WTC11 (cell line): ENCODE results near the gene ACTN1. TPM values are rescaled to one million over a fixed set of nuclear protein-coding genes. Genes with fewer than 3 reads are reported as not detected.

ENCODE experiments used
- ATAC-seq: fragments of 200-7000 bp; cut with Tn5 transposase; 2 replicates; pipeline ENCODE4 v1.10.0; 2021; ENCODE audit warnings: mild to moderate bottlenecking, moderate library complexity
- CTCF ChIA-PET: fragments of 300-600 bp; sonication (Branson Sonifier 250); formaldehyde crosslinking; loops from one replicate; lab custom pipeline; 2021; ENCODE audit warnings: antibody characterized with exemption; lab: Charles Lee
- POLR2A ChIA-PET: fragments of 350-600 bp; sonication (Branson Sonifier 250); formaldehyde crosslinking; loops from one replicate; lab custom pipeline; 2021; ENCODE audit warnings: antibody characterized with exemption; lab: Charles Lee
- DNase-seq: peaks from one replicate; pipeline ENCODE4 v3.0.0; 2021; ENCODE audit warnings: low spot score
- H3K27ac Mint-ChIP-seq: 2 replicates; pipeline ENCODE4 v1.8.0; 2021; ENCODE audit warnings: mixed read lengths
- H3K27me3 Mint-ChIP-seq: 2 replicates; pipeline ENCODE4 v1.8.0; 2021; ENCODE audit warnings: low read depth, mild to moderate bottlenecking, moderate library complexity, mixed read lengths
- H3K36me3 Mint-ChIP-seq: 2 replicates; pipeline ENCODE4 v1.8.0; 2021; ENCODE audit warnings: mixed read lengths
- H3K4me1 Mint-ChIP-seq: 2 replicates; pipeline ENCODE4 v1.8.0; 2022; ENCODE audit warnings: mixed read lengths
- H3K4me3 Mint-ChIP-seq: 2 replicates; pipeline ENCODE4 v1.8.0; 2021; ENCODE audit warnings: mild to moderate bottlenecking, moderate library complexity, mixed read lengths
- H3K9me3 Mint-ChIP-seq: 2 replicates; pipeline ENCODE4 v1.8.0; 2021; ENCODE audit warnings: mixed read lengths
- ATF2 ChIP-seq: sonication (generic); formaldehyde crosslinking; IDR thresholded peaks from 2 replicates; pipeline ENCODE4 v1.8.1; 2022; ENCODE audit warnings: low read depth, missing genetic modification reagents, borderline replicate concordance
- FOXJ3 ChIP-seq: sonication (generic); formaldehyde crosslinking; IDR thresholded peaks from 2 replicates; pipeline ENCODE4 v1.9.0; 2021; ENCODE audit warnings: missing genetic modification reagents, mild to moderate bottlenecking, borderline replicate concordance
- FOXK1 ChIP-seq: sonication (generic); formaldehyde crosslinking; IDR thresholded peaks from 2 replicates; pipeline ENCODE4 v1.8.0; 2022; ENCODE audit warnings: mild to moderate bottlenecking, moderate library complexity, missing genetic modification reagents
- GABPB1 ChIP-seq: sonication (generic); formaldehyde crosslinking; IDR thresholded peaks from 2 replicates; pipeline ENCODE4 v1.8.1; 2023; ENCODE audit warnings: mild to moderate bottlenecking, missing genetic modification reagents
- HMGA2 ChIP-seq: fragments of 250-450 bp; sonication (Bioruptor Pico); IDR thresholded peaks from 2 replicates; pipeline ENCODE4 v1.4.0; 2021; ENCODE audit warnings: mild to moderate bottlenecking, moderate library complexity
- NFATC4 ChIP-seq: fragments of 250-450 bp; sonication (Bioruptor Pico); IDR thresholded peaks from 2 replicates; pipeline ENCODE4 v1.9.0; 2021; ENCODE audit warnings: mild to moderate bottlenecking
- NFE2L1 ChIP-seq: sonication (generic); formaldehyde crosslinking; IDR thresholded peaks from 2 replicates; pipeline ENCODE4 v1.8.1; 2023; ENCODE audit warnings: missing genetic modification reagents
- OVOL2 ChIP-seq: fragments of 250-450 bp; sonication (Bioruptor Pico); IDR thresholded peaks from 2 replicates; pipeline ENCODE4 v1.9.0; 2021; ENCODE audit warnings: mild to moderate bottlenecking, borderline replicate concordance
- PRDM15 ChIP-seq: sonication (generic); formaldehyde crosslinking; IDR thresholded peaks from 2 replicates; pipeline ENCODE4 v1.8.0; 2022; ENCODE audit warnings: missing genetic modification reagents
- RELA ChIP-seq: sonication (generic); formaldehyde crosslinking; IDR thresholded peaks from 2 replicates; pipeline ENCODE4 v1.8.1; 2022; ENCODE audit warnings: missing genetic modification reagents, mild to moderate bottlenecking, borderline replicate concordance
- SMAD3 ChIP-seq: sonication (generic); formaldehyde crosslinking; IDR thresholded peaks from 2 replicates; pipeline ENCODE4 v1.8.0; 2022; ENCODE audit warnings: missing genetic modification reagents, mild to moderate bottlenecking, borderline replicate concordance
- SP1 ChIP-seq: sonication (generic); formaldehyde crosslinking; conservative IDR thresholded peaks from 2 replicates; pipeline ENCODE4 v1.8.1; 2022; ENCODE audit warnings: missing genetic modification reagents
- TEAD1 ChIP-seq: sonication (generic); formaldehyde crosslinking; IDR thresholded peaks from 2 replicates; pipeline ENCODE4 v1.8.0; 2022; ENCODE audit warnings: mild to moderate bottlenecking, missing genetic modification reagents
- TEAD4 ChIP-seq: sonication (generic); formaldehyde crosslinking; IDR thresholded peaks from 2 replicates; pipeline ENCODE4 v1.8.0; 2022; ENCODE audit warnings: mild to moderate bottlenecking, missing genetic modification reagents
- ZNF396 ChIP-seq: fragments of 250-450 bp; sonication (Bioruptor Pico); IDR thresholded peaks from 2 replicates; pipeline ENCODE4 v1.8.0; 2021; ENCODE audit warnings: mild to moderate bottlenecking, moderate library complexity, borderline replicate concordance
- total RNA-seq: library from RNA; stranded (reverse); gene quantifications from 3 replicates; pipeline ENCODE4 v1.2.3, GENCODE V29; 2021
- TF ChIP-seq, protein P1 (sequence below): fragments of 250-450 bp; sonication (Bioruptor Pico); IDR thresholded peaks from 2 replicates; pipeline ENCODE4 v2.1.2; 2022; ENCODE audit warnings: mild to moderate bottlenecking, moderate library complexity
- TF ChIP-seq, protein P2 (sequence below): sonication (generic); formaldehyde crosslinking; IDR thresholded peaks from 2 replicates; pipeline ENCODE4 v1.8.1; 2023; ENCODE audit warnings: mild to moderate bottlenecking, missing genetic modification reagents, moderate library complexity
- TF ChIP-seq, protein P3 (sequence below): fragments of 250-450 bp; sonication (Bioruptor Pico); IDR thresholded peaks from 2 replicates; pipeline ENCODE4 v1.9.0; 2021; ENCODE audit warnings: mild to moderate bottlenecking
- TF ChIP-seq, protein P4 (sequence below): sonication (generic); formaldehyde crosslinking; IDR thresholded peaks from 2 replicates; pipeline ENCODE4 v1.8.0; 2023; ENCODE audit warnings: mild to moderate bottlenecking, missing genetic modification reagents

The ACTN1 gene
- total RNA-seq, 1 experiment from 2014 or later, result 196 TPM

GRCh38 chr14:68979722-68980451 is 785 bp upstream of the ACTN1 start (continued):
- TF ChIP-seq, protein P1, sequence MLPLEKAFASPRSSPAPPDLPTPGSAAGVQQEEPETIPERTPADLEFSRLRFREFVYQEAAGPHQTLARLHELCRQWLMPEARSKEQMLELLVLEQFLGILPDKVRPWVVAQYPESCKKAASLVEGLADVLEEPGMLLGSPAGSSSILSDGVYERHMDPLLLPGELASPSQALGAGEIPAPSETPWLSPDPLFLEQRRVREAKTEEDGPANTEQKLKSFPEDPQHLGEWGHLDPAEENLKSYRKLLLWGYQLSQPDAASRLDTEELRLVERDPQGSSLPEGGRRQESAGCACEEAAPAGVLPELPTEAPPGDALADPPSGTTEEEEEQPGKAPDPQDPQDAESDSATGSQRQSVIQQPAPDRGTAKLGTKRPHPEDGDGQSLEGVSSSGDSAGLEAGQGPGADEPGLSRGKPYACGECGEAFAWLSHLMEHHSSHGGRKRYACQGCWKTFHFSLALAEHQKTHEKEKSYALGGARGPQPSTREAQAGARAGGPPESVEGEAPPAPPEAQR (CRISPR knock-in tag), result no peak
- TF ChIP-seq, protein P2, sequence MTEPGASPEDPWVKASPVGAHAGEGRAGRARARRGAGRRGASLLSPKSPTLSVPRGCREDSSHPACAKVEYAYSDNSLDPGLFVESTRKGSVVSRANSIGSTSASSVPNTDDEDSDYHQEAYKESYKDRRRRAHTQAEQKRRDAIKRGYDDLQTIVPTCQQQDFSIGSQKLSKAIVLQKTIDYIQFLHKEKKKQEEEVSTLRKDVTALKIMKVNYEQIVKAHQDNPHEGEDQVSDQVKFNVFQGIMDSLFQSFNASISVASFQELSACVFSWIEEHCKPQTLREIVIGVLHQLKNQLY (CRISPR knock-in tag), result no peak

DNA sequence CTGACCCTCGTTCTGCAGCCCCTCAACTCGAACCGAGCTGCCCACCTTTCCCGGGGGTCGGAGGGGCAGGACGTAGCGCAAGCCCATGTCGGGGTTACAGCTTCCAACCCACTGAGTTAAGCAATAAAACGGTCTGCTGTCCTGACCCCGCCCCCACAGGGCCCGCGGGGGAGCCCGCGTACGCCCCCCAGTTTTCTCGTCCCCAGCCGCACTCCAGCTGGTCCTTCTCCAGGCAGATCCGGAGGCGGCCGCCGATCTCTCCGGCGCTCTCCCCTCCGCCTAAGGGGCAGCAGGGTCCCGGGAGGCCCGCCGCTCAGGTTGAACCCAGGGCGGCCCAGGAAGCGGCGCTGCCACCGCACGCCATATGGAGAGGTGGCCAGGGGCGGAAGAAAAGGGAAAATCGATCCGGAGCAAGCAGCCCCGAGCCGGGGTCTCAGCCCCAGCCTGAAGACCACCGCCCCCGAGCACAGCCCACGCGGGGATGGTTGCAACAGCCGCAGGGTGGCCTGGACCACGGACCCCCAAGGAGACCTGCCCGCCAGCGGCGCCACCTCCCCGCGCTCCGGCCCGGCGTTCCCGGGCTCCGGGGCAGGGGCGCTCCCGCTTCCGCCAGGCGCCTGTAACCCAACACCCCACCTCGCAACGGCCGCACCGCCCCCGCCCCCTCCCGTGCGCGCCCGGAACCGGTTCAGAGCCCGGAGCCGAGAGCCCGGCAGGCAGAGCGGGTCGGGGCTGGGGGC is 760 bp downstream of the ACTN1 start:
- DNase-seq (peak; percentile 85), ATAC-seq (peak; percentile 39)
- Mint-ChIP-seq H3K36me3 (peaks cover 19% of the 10 kb centered on the region), H3K4me3 (peak overlapping the region; percentile 79), H3K27me3 (peaks cover 7% of the 10 kb centered on the region), H3K27ac (0 out of 2 replicates have a peak overlapping the region, but pooled peaks have one; percentile 26), H3K9me3 (peaks cover 3% of the 10 kb centered on the region; the same call in 1 of the 2 replicates), H3K4me1 (peaks cover 47% of the 10 kb centered on the region)
- ChIA-PET CTCF (interaction anchor here (0.7 to 1.6 kb wide), 7 partner anchors 14 to 123 kb away, joined by 3 to 7 read pairs (median 3); no protein-coding TSS in a partner anchor), POLR2A (interaction anchor here (0.6 to 1.3 kb wide), 4 partner anchors 10 to 54 kb away, joined by 3 to 8 read pairs (median 4); no protein-coding TSS in a partner anchor)
- TF ChIP-seq ZNF396 (CRISPR knock-in tag), result no peak
- no peak for TF ChIP-seq ATF2 (CRISPR knock-in tag)
- no peak for TF ChIP-seq NFATC4 (CRISPR knock-in tag)
- TF ChIP-seq, protein P2 (CRISPR knock-in tag), result no peak
- TF ChIP-seq NFE2L1, result no peak
- no peak for TF ChIP-seq SMAD3
- 0 out of 2 replicates have a peak, but pooled peaks have one; percentile 8 for TF ChIP-seq SP1 (CRISPR knock-in tag)
- TF ChIP-seq FOXJ3, result no peak
- TF ChIP-seq, protein P3, sequence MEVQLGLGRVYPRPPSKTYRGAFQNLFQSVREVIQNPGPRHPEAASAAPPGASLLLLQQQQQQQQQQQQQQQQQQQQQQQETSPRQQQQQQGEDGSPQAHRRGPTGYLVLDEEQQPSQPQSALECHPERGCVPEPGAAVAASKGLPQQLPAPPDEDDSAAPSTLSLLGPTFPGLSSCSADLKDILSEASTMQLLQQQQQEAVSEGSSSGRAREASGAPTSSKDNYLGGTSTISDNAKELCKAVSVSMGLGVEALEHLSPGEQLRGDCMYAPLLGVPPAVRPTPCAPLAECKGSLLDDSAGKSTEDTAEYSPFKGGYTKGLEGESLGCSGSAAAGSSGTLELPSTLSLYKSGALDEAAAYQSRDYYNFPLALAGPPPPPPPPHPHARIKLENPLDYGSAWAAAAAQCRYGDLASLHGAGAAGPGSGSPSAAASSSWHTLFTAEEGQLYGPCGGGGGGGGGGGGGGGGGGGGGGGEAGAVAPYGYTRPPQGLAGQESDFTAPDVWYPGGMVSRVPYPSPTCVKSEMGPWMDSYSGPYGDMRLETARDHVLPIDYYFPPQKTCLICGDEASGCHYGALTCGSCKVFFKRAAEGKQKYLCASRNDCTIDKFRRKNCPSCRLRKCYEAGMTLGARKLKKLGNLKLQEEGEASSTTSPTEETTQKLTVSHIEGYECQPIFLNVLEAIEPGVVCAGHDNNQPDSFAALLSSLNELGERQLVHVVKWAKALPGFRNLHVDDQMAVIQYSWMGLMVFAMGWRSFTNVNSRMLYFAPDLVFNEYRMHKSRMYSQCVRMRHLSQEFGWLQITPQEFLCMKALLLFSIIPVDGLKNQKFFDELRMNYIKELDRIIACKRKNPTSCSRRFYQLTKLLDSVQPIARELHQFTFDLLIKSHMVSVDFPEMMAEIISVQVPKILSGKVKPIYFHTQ (CRISPR knock-in tag), result no peak
- TF ChIP-seq TEAD4, result no peak
- TF ChIP-seq OVOL2 (CRISPR knock-in tag), result no peak
- TF ChIP-seq GABPB1 (CRISPR knock-in tag), result 0 out of 2 replicates have a peak, but pooled peaks have one; percentile 18
- no peak; the same call in 1 of the 2 replicates for TF ChIP-seq FOXK1 (CRISPR knock-in tag)
- TF ChIP-seq, protein P4, sequence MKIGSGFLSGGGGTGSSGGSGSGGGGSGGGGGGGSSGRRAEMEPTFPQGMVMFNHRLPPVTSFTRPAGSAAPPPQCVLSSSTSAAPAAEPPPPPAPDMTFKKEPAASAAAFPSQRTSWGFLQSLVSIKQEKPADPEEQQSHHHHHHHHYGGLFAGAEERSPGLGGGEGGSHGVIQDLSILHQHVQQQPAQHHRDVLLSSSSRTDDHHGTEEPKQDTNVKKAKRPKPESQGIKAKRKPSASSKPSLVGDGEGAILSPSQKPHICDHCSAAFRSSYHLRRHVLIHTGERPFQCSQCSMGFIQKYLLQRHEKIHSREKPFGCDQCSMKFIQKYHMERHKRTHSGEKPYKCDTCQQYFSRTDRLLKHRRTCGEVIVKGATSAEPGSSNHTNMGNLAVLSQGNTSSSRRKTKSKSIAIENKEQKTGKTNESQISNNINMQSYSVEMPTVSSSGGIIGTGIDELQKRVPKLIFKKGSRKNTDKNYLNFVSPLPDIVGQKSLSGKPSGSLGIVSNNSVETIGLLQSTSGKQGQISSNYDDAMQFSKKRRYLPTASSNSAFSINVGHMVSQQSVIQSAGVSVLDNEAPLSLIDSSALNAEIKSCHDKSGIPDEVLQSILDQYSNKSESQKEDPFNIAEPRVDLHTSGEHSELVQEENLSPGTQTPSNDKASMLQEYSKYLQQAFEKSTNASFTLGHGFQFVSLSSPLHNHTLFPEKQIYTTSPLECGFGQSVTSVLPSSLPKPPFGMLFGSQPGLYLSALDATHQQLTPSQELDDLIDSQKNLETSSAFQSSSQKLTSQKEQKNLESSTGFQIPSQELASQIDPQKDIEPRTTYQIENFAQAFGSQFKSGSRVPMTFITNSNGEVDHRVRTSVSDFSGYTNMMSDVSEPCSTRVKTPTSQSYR (CRISPR knock-in tag), result 0 out of 2 replicates have a peak, but pooled peaks have one; percentile 5
- TF ChIP-seq PRDM15, result no peak
- no peak for TF ChIP-seq RELA (CRISPR knock-in tag)
- no peak for TF ChIP-seq HMGA2 (CRISPR knock-in tag)
- TF ChIP-seq TEAD1 (CRISPR knock-in tag), result no peak; the same call in 1 of the 2 replicates
